AG04449 (cell line): ENCODE data around the gene TRAM2.
A peak's percentile ranks its signal among the peaks of the same experiment; 100 is the strongest.

Experiments
- CTCF ChIA-PET: fragments of 350-600 bp; formaldehyde crosslinking; extraction: SDS; loops from one replicate; lab custom pipeline; 2021; ENCODE audit warnings: antibody characterized with exemption; lab: Yijun Ruan, JAX
- POLR2A ChIA-PET: fragments of 400-600, 350-600 bp; formaldehyde crosslinking; extraction: SDS; loops from one replicate; lab custom pipeline; 2020; ENCODE audit warnings: antibody characterized with exemption, inconsistent platforms; lab: Yijun Ruan, JAX
- DNase-seq: peaks from one replicate; pipeline ENCODE4 v3.0.0-alpha.2; 2010; ENCODE audit warnings: low read depth, low spot score
- H3K4me3 ChIP-seq: 2 replicates; pipeline ENCODE4 v1.5.1; 2011; ENCODE audit warnings: low read depth, mild to moderate bottlenecking, control low read depth, low read length
- TF ChIP-seq, protein P1 (sequence below): IDR thresholded peaks from one replicate; pipeline ENCODE4 v1.5.1; 2011; ENCODE audit warnings: mild to moderate bottlenecking, moderate library complexity, low read length, control low read depth, inconsistent platforms; ENCODE audit not compliant: insufficient read depth; ENCODE audit errors: missing control alignments

TRAM2 gene

DNA sequence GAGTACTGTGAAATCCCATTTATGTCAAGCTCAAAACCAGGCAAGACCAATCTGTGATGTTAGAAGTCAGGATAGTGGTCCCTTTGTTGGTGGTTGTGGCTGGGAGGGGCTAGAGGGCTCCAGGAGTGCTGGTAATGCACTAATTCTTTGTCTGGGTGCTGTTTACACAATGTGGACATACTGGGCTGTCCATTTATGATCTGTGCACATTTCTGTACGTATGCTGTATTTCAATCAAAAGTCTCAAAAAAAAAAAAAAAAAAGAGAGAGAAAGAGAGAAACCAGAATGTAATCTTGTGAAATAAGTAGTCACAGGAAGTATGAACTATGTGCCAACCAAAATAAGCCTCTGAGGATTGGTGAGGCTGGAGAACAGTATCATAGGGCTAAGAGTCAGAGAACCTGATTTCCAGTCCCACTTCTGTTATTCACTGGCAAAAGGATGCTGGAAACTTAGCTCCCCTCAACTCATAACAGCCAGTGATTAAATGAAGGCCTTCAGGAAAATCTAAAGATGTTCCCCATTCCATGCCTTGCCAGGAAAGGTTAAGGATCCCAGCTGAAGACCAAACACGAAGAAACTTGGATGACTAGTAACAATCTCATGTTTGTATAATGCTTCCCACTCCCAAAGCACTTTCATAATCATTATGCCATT is 19.6 kb upstream of the TRAM2 start:
- H3K4me3 ChIP-seq: no peak overlapping the region
- no peak for DNase-seq
- POLR2A ChIA-PET: interaction anchor here (0.7 to 3.7 kb wide), 5 partner anchors 9 to 179 kb away, joined by 3 to 36 read pairs (median 3); partner anchors contain the start of gene TRAM2
- CTCF ChIA-PET: interaction anchor here (0.8 to 7.1 kb wide), 19 partner anchors 11 to 197 kb away, joined by 3 to 109 read pairs (median 4); partner anchors contain the start of genes EFHC1 and TRAM2
- TF ChIP-seq, protein P1, sequence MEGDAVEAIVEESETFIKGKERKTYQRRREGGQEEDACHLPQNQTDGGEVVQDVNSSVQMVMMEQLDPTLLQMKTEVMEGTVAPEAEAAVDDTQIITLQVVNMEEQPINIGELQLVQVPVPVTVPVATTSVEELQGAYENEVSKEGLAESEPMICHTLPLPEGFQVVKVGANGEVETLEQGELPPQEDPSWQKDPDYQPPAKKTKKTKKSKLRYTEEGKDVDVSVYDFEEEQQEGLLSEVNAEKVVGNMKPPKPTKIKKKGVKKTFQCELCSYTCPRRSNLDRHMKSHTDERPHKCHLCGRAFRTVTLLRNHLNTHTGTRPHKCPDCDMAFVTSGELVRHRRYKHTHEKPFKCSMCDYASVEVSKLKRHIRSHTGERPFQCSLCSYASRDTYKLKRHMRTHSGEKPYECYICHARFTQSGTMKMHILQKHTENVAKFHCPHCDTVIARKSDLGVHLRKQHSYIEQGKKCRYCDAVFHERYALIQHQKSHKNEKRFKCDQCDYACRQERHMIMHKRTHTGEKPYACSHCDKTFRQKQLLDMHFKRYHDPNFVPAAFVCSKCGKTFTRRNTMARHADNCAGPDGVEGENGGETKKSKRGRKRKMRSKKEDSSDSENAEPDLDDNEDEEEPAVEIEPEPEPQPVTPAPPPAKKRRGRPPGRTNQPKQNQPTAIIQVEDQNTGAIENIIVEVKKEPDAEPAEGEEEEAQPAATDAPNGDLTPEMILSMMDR: no peak

DNA sequence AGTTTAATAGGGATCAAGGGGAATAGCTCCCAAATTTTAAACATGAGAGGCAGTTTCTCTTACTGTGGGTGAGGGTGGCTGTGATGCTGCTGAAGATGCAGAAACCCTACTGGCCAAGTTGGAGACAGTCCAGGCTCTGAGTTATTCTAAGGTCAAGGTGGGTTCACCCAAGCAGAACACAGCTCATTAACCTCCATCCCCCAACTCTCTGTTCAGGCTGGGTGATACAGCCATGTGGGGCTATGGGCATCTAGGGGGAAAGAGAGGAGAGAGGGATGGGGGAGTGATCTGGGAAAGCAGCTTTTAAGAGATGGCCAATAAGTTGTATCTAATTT is 18.9 kb upstream of the TRAM2 start:
- ChIA-PET POLR2A (interaction anchor here (0.6 to 3.7 kb wide), 11 partner anchors 7 to 180 kb away, joined by 3 to 36 read pairs (median 5); partner anchors contain the start of gene TRAM2), CTCF (interaction anchor here (0.9 to 7.1 kb wide), 15 partner anchors 10 to 196 kb away, joined by 3 to 109 read pairs (median 4); partner anchors contain the start of genes EFHC1 and TRAM2)
- H3K4me3 ChIP-seq: peak overlapping the region; percentile 1; the same call in 1 of the 2 replicates
- no peak for DNase-seq
- TF ChIP-seq, protein P1: no peak

DNA sequence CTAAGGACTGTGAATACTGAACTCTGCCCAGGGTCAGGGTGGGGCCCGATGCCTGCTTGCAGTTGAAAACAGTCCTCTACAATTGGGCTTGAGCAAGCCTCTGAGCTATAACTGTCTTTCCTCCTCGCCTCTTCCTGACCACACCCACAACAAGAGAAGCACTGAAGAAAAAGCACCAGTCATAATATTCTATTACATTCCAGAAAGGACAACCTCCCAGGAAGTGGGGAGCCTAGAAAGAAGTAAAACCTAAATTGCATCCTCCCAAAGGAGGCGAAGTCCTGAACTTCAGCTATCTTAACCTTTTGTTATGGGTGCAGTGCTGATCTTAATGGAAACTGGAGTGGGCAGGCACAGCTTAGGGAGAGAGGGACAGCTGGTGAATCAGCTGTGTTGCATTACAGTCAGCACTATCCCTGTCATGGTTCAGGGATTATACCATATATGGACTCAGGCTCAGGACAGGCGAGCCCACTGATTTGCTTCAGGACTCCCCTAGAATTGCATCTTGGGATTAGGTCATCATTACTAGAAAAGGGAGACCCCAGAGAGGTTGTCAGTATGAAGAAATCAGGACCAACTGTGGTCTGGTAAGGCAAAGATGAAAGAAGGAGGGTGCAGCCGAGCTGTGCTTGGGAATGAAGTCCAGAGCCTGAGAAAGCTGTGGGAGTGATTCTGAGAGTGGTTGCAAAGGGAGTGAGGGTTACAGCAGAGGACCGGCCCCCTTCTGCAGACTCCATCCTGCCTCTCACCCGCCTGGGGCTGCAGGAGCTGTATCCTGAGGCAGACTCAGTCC is 18.3 kb upstream of the TRAM2 start:
- POLR2A ChIA-PET: interaction anchor here (0.6 to 3.7 kb wide), 12 partner anchors 8 to 179 kb away, joined by 3 to 36 read pairs (median 4); partner anchors contain the start of gene TRAM2
- peak; percentile 80 for DNase-seq
- TF ChIP-seq, protein P1: no peak
- peak overlapping the region; percentile 23 for H3K4me3 ChIP-seq
- CTCF ChIA-PET: interaction anchor here (0.9 to 7.1 kb wide), 15 partner anchors 10 to 196 kb away, joined by 3 to 109 read pairs (median 4); partner anchors contain the start of genes EFHC1 and TRAM2

DNA sequence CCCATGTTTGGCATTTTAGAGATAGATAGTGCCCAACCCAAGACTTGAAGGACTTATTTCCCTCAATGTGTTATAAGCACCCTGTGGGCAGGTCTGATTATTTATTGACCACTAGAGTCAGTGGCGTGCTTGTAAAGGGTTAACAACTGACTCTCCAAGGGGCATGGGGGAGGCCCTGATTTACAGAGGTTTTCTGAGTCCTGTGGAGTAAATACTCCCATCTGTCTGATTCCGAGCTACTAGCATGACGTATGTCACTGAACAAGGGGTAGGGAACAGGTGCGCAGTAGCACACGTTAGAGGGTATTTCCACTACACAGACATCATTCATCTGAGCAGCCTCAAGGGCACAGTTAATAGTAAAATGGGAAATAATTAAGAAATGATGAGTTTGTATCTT is 17.4 kb upstream of the TRAM2 start:
- DNase-seq: no peak
- POLR2A ChIA-PET: interaction anchor here (1.7 to 3.7 kb wide), 4 partner anchors 13 to 178 kb away, joined by 6 to 36 read pairs (median 8); partner anchors contain the start of gene TRAM2
- no peak overlapping the region for H3K4me3 ChIP-seq
- CTCF ChIA-PET: interaction anchor here (2.1 to 7.1 kb wide), 6 partner anchors 13 to 195 kb away, joined by 7 to 109 read pairs (median 56); partner anchors contain the start of genes EFHC1 and TRAM2
- TF ChIP-seq, protein P1: no peak

DNA sequence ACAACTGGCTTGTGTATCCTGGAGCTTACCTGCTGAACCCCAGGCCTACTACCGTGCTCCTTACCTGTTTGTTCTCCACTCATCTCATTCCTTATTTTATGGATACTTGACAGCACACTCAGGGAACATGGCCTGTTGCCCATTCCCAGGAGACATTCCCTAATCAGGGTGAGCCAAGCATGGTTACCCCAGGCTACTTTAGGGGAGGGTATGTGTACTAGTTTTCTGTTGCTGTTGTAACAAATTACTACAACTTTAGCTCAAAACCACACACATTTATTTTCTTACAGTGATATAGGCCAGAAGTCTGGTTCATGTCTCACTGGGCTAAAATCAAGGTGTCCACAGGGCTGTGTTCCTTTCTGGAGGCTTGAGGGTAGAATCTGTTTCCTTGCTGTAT is 15.0 kb upstream of the TRAM2 start:
- TF ChIP-seq, protein P1: no peak
- POLR2A ChIA-PET: interaction anchor here (0.7 kb wide), 1 partner anchor 33 kb away, joined by 4 read pairs; no protein-coding TSS in a partner anchor
- CTCF ChIA-PET: interaction anchor here (0.7 to 2.6 kb wide), 7 partner anchors 10 to 184 kb away, joined by 3 to 13 read pairs (median 7); partner anchors contain the start of gene EFHC1
- no peak for DNase-seq
- no peak overlapping the region for H3K4me3 ChIP-seq
